ENCODE measurements around the gene ROR1.

GRCh38 chr1:63729227-63729620, 44.6 kb upstream of the ROR1 start:
- TF ChIP-seq CTCF (IDR thresholded peaks at IDR 0.05) (no peak), POLR2A (IDR thresholded peaks at IDR 0.05) (no peak)

All from uterus (tissue), 2 donors.